Endodermal cell (in vitro differentiated cells): ENCODE results near the gene GSX1. TPM values are rescaled to one million over a fixed set of nuclear protein-coding genes. Genes with fewer than 3 reads are reported as not detected.

Experiments used
- DNase-seq: peaks from one replicate; pipeline ENCODE4 v3.0.0-alpha.2; 2017
- H3K27ac ChIP-seq: 2 replicates; pipeline ENCODE4 v1.5.1; 2013; ENCODE audit warnings: mild to moderate bottlenecking, low read depth, low read length, moderate library complexity
- H3K27me3 ChIP-seq: 2 replicates; pipeline ENCODE4 v1.6.1; 2013; ENCODE audit warnings: mild to moderate bottlenecking, low read length, moderate library complexity; ENCODE audit not compliant: insufficient read depth, control insufficient read depth, poor library complexity, severe bottlenecking
- H3K36me3 ChIP-seq: 2 replicates; pipeline ENCODE4 v1.7.0; 2013; ENCODE audit warnings: mild to moderate bottlenecking, low read length, moderate library complexity; ENCODE audit not compliant: control insufficient read depth, insufficient read depth
- H3K4me1 ChIP-seq: one replicate; pipeline ENCODE4 v1.7.0; 2013; ENCODE audit warnings: low read length; ENCODE audit not compliant: control insufficient read depth, insufficient read depth
- H3K4me3 ChIP-seq: 2 replicates; pipeline ENCODE4 v1.5.1; 2013; ENCODE audit warnings: mild to moderate bottlenecking, low read length, moderate library complexity
- H3K9ac ChIP-seq: 2 replicates; pipeline ENCODE4 v1.6.1; 2013; ENCODE audit warnings: mild to moderate bottlenecking, low read length, moderate library complexity; ENCODE audit not compliant: poor library complexity, severe bottlenecking; ENCODE audit errors: extremely low read depth
- H3K9me3 ChIP-seq: 2 replicates; pipeline ENCODE4 v1.6.1; 2013; ENCODE audit warnings: mild to moderate bottlenecking, low read length, moderate library complexity; ENCODE audit not compliant: control insufficient read depth
- H3K27ac Mint-ChIP-seq: 2 replicates; pipeline ENCODE4 v1.8.0; 2020; ENCODE audit warnings: mixed read lengths
- H3K27me3 Mint-ChIP-seq: 2 replicates; pipeline ENCODE4 v1.8.0; 2021; ENCODE audit warnings: mild to moderate bottlenecking, mixed read lengths; ENCODE audit not compliant: insufficient read depth
- H3K36me3 Mint-ChIP-seq: 2 replicates; pipeline ENCODE4 v1.8.0; 2020; ENCODE audit warnings: low read depth, mixed read lengths
- H3K4me1 Mint-ChIP-seq: 2 replicates; pipeline ENCODE4 v1.8.0; 2020; ENCODE audit warnings: mixed read lengths
- H3K4me3 Mint-ChIP-seq: 2 replicates; pipeline ENCODE4 v1.8.0; 2020; ENCODE audit warnings: mild to moderate bottlenecking, moderate library complexity, mixed read lengths
- H3K9me3 Mint-ChIP-seq: 2 replicates; pipeline ENCODE4 v1.8.0; 2020; ENCODE audit warnings: mild to moderate bottlenecking, mixed read lengths
- WGBS, 2 experiments: methylation state at CpG; one replicate each; pipeline versions ENCODE4 v1.1.5 to v1.1.7; 2013; ENCODE audit warnings: missing lambda C conversion rate in 2 of 2, mixed read lengths in 1 of 2; ENCODE audit not compliant: insufficient coverage in 1 of 2, insufficient read length in 1 of 2; 5-methylcytosine and 5-hydroxymethylcytosine counted together
- total RNA-seq, 2 donors: library from RNA; stranded (reverse); fragmentation: NEBNext Ultra II Directional in 1 of 2; extraction: Animal tissue kit (Norgen Biotek cat#: 25700) in 1 of 2; gene quantifications; 2 replicates in 1 of 2; 3 replicates in 1 of 2; pipeline ENCODE4 v1.2.1, GENCODE V29; 2021
- TF ChIP-seq, protein P1 (sequence below): fragments of 200-600 bp; sonication (generic); conservative IDR thresholded peaks from 2 replicates; pipeline ENCODE4 v1.5.0; 2021; ENCODE audit warnings: antibody characterized with exemption, mild to moderate bottlenecking

GSX1 gene
- total RNA-seq, 2 donors from 2014 or later = not detected

DNA sequence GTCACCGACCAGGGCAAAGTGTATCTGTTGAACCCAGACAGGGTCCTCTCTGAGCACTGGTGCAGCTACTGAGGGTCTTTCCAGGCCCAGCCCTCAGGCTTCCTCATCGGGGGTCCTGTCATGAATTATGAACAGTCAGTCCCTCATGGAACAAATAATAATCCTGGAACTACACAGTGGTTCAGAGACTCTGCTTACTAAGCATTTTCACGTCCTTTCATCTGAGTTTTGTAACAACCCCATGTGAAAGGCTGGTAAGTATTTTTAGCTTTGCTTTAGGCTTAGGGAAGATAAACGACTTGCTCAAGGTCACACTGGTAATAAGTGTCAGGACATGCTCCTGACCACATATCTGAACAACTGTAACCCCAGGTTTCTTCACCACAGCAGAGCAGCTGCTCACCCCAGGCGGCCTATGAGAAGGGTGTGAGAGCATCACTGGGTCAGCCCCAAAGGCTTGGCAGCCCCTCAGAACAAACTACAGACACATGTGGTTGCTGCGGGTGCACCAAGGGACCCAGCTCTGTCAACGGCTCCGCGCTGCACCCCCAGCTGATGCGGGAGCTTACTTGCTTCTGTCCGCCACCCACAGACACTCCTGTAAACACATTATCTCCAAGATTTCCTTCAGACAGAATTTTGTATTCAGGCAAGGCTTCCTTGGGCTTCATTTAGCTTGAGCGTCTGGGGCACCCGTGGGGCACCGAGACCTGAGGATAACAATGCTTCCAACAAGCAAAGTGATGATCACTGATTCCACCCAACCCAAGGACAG lies 19.4 kb upstream of the GSX1 start:
- Histone ChIP-seq H3K9ac (no peak overlapping the region), H3K27ac (no peak overlapping the region), H3K27me3 (peaks cover 69% of the 10 kb centered on the region), H3K4me3 (no peak overlapping the region), H3K36me3 (no peaks in the 10 kb centered on the region), H3K4me1 (no peaks in the 10 kb centered on the region), H3K9me3 (no peaks in the 10 kb centered on the region)
- TF ChIP-seq, protein P1, sequence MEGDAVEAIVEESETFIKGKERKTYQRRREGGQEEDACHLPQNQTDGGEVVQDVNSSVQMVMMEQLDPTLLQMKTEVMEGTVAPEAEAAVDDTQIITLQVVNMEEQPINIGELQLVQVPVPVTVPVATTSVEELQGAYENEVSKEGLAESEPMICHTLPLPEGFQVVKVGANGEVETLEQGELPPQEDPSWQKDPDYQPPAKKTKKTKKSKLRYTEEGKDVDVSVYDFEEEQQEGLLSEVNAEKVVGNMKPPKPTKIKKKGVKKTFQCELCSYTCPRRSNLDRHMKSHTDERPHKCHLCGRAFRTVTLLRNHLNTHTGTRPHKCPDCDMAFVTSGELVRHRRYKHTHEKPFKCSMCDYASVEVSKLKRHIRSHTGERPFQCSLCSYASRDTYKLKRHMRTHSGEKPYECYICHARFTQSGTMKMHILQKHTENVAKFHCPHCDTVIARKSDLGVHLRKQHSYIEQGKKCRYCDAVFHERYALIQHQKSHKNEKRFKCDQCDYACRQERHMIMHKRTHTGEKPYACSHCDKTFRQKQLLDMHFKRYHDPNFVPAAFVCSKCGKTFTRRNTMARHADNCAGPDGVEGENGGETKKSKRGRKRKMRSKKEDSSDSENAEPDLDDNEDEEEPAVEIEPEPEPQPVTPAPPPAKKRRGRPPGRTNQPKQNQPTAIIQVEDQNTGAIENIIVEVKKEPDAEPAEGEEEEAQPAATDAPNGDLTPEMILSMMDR = no peak
- no peak for DNase-seq
- no peaks in the 10 kb centered on the region for H3K9me3 Mint-ChIP-seq
- H3K27me3 Mint-ChIP-seq = peaks cover 89% of the 10 kb centered on the region
- H3K4me3 Mint-ChIP-seq = no peak overlapping the region
- H3K27ac Mint-ChIP-seq = no peak overlapping the region
- WGBS, 2 experiments = 89 to 94% methylated on average over 6 to 14 of the region's 14 CpGs
- no peaks in the 10 kb centered on the region for H3K36me3 Mint-ChIP-seq
- no peaks in the 10 kb centered on the region for H3K4me1 Mint-ChIP-seq

DNA sequence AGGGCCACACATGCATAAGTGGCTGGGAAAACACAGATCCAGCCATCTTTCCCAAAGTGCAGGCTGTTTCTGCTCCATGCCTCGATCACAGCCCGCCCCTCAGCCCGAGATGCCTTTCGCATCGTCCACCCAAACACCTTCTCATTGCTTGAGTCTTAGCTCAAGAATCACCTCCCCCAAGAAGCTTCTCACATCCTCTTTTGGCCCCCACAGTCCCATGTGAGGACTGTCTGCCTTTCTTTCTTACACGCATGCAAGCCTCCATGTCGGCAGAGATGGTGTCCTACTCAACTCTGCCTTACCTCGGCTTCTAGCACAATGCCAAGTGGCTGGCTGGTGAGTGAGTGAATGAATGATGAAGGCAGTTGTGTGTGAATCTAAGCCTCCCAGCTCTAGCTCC lies 18.1 kb upstream of the GSX1 start:
- no peaks in the 10 kb centered on the region for H3K36me3 Mint-ChIP-seq
- H3K27ac ChIP-seq = no peak overlapping the region
- no peaks in the 10 kb centered on the region for H3K4me1 Mint-ChIP-seq
- no peaks in the 10 kb centered on the region for H3K4me1 ChIP-seq
- DNase-seq = no peak
- no peaks in the 10 kb centered on the region for H3K9me3 Mint-ChIP-seq
- no peak overlapping the region for H3K4me3 Mint-ChIP-seq
- H3K36me3 ChIP-seq = no peaks in the 10 kb centered on the region
- no peak overlapping the region for H3K4me3 ChIP-seq
- H3K9me3 ChIP-seq = no peaks in the 10 kb centered on the region
- H3K27me3 ChIP-seq = peaks cover 75% of the 10 kb centered on the region
- TF ChIP-seq, protein P1 = no peak
- 93 to 97% methylated on average over 5 to 8 of the region's 8 CpGs for WGBS, 2 experiments
- no peak overlapping the region for H3K9ac ChIP-seq
- H3K27ac Mint-ChIP-seq = no peak overlapping the region
- peaks cover 94% of the 10 kb centered on the region for H3K27me3 Mint-ChIP-seq

DNA sequence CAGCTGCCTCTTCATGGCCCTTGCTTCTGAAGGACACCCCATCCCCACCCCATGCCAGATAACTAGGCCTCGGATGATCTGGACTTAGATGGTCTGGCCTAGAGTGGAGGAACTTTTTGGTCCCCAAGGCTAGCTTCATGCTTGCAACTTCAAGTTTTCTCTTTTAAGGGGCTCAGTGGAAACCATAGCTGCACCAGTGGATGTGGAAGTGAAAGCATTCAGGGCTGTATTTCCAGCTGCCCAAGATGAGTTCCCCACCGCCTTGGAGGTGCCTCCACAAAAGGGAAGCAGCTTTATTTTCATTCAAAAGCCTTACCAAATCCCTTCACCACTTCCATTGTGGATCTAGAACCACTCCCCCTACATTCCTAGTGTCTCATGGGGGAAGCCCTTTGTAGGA lies 17.6 kb upstream of the GSX1 start:
- TF ChIP-seq, protein P1 = no peak
- H3K4me3 ChIP-seq = no peak overlapping the region
- H3K4me1 ChIP-seq = no peaks in the 10 kb centered on the region
- H3K27me3 Mint-ChIP-seq = peaks cover 94% of the 10 kb centered on the region
- WGBS, 2 experiments = 83 to 86% methylated on average over 2 of the region's 2 CpGs
- no peak overlapping the region for H3K27ac ChIP-seq
- no peaks in the 10 kb centered on the region for H3K36me3 ChIP-seq
- no peak for DNase-seq
- H3K36me3 Mint-ChIP-seq = no peaks in the 10 kb centered on the region
- no peak overlapping the region for H3K4me3 Mint-ChIP-seq
- peaks cover 75% of the 10 kb centered on the region for H3K27me3 ChIP-seq
- no peak overlapping the region for H3K27ac Mint-ChIP-seq
- no peaks in the 10 kb centered on the region for H3K9me3 ChIP-seq
- H3K9me3 Mint-ChIP-seq = no peaks in the 10 kb centered on the region
- H3K9ac ChIP-seq = no peak overlapping the region
- no peaks in the 10 kb centered on the region for H3K4me1 Mint-ChIP-seq
